SK-N-SH (cell line): Measurements from ENCODE around the gene CLIP3. TPM values are rescaled to one million over a fixed set of nuclear protein-coding genes. Genes with fewer than 3 reads are reported as not detected.

ENCODE experiments used
- CTCF ChIA-PET: fragments of 300-600, 350-600 bp; formaldehyde crosslinking; extraction: SDS; loops from one replicate; lab custom pipeline; 2021; lab: Yijun Ruan, JAX
- POLR2A ChIA-PET: fragments of 350-600 bp; sonication (Branson Sonifier 250); formaldehyde crosslinking; extraction: SDS; loops from one replicate; lab custom pipeline; 2020; ENCODE audit warnings: antibody characterized with exemption, inconsistent platforms; lab: Yijun Ruan, JAX
- DNase-seq: peaks from one replicate; pipeline ENCODE4 v3.0.0; 2012
- H2AFZ ChIP-seq: fragments of 200-600 bp; sonication (generic); 2 replicates; pipeline ENCODE4 v1.8.1; 2016; ENCODE audit warnings: antibody characterized with exemption, mild to moderate bottlenecking, low read depth
- H3F3A ChIP-seq: fragments of 200-600 bp; sonication (generic); replicated peaks from 2 replicates; pipeline ENCODE3; 2016; ENCODE audit warnings: antibody characterized with exemption, mild to moderate bottlenecking; ENCODE audit not compliant: insufficient read depth
- H3K27ac ChIP-seq, 2 experiments: fragments of 200-500 bp in 1 of 2; fragments of 200-600 bp in 1 of 2; sonication (Bioruptor generic) in 1 of 2; sonication (generic), shearing (Covaris generic) in 1 of 2; 2 replicates each; pipeline versions ENCODE4 v1.5.1 to v1.6.1; 2014 to 2016; ENCODE audit warnings: low read depth in 2 of 2, inconsistent platforms in 1 of 2, low read length in 1 of 2, mild to moderate bottlenecking in 1 of 2, mixed read lengths in 1 of 2
- H3K27me3 ChIP-seq: fragments of 200-600 bp; sonication (generic), shearing (Covaris generic); 2 replicates; pipeline ENCODE4 v1.6.1; 2016; ENCODE audit warnings: mixed run types; ENCODE audit not compliant: insufficient read depth
- H3K36me3 ChIP-seq, 2 experiments: fragments of 200-500 bp in 1 of 2; fragments of 200-600 bp in 1 of 2; sonication (Bioruptor generic) in 1 of 2; sonication (generic) in 1 of 2; replicated peaks in 1 of 2; 2 replicates each; pipeline versions ENCODE3 to v1.5.1; 2014 to 2016; ENCODE audit warnings: low read length in 1 of 2, mild to moderate bottlenecking in 1 of 2; ENCODE audit not compliant: insufficient read depth in 2 of 2, control insufficient read depth in 1 of 2
- H3K4me1 ChIP-seq, 2 experiments: fragments of 200-500 bp in 1 of 2; fragments of 200-600 bp in 1 of 2; sonication (Bioruptor generic) in 1 of 2; sonication (generic), shearing (Covaris generic) in 1 of 2; 2 replicates each; pipeline versions ENCODE4 v1.5.1 to v1.6.1; 2014 to 2016; ENCODE audit warnings: low read depth in 1 of 2, low read length in 1 of 2, mixed run types in 1 of 2; ENCODE audit not compliant: insufficient read depth in 2 of 2, control insufficient read depth in 1 of 2
- H3K4me2 ChIP-seq: fragments of 200-600 bp; sonication (generic), shearing (Covaris generic); 2 replicates; pipeline ENCODE4 v1.6.1; 2017; ENCODE audit warnings: mixed run types
- H3K4me3 ChIP-seq, 2 experiments: fragments of 200-500 bp in 1 of 2; fragments of 200-600 bp in 1 of 2; sonication (Bioruptor generic) in 1 of 2; sonication (generic), shearing (Covaris generic) in 1 of 2; 2 replicates each; pipeline versions ENCODE4 v1.5.1 to v1.8.1; 2014 to 2016; ENCODE audit warnings: low read depth in 2 of 2, inconsistent platforms in 1 of 2, low read length in 1 of 2, mild to moderate bottlenecking in 1 of 2, mixed read lengths in 1 of 2, moderate library complexity in 1 of 2
- H3K79me2 ChIP-seq: fragments of 200-600 bp; sonication (generic); 2 replicates; pipeline ENCODE4 v1.8.1; 2017; ENCODE audit warnings: mild to moderate bottlenecking; ENCODE audit not compliant: insufficient read depth
- H3K9ac ChIP-seq: fragments of 200-600 bp; sonication (generic); 2 replicates; pipeline ENCODE4 v1.6.1; 2017; ENCODE audit warnings: mixed run types
- H3K9me2 ChIP-seq: fragments of 200-600 bp; sonication (generic); 2 replicates; pipeline ENCODE4 v1.6.1; 2017; ENCODE audit warnings: mixed run types
- H3K9me3 ChIP-seq: fragments of 200-600 bp; sonication (generic); 2 replicates; pipeline ENCODE4 v1.6.1; 2017; ENCODE audit warnings: mixed run types, mild to moderate bottlenecking, moderate library complexity
- H4K20me1 ChIP-seq: fragments of 200-600 bp; sonication (generic); 2 replicates; pipeline ENCODE4 v1.6.1; 2017; ENCODE audit warnings: mild to moderate bottlenecking, mixed run types; ENCODE audit not compliant: insufficient read depth
- CHD2 ChIP-seq: fragments of 150-350 bp; IDR thresholded peaks from 2 replicates; pipeline ENCODE4 v1.6.1; 2018; ENCODE audit warnings: low read length; ENCODE audit not compliant: partially characterized antibody
- ELF1 ChIP-seq: IDR thresholded peaks from 2 replicates; pipeline ENCODE4 v1.4.0; 2012
- EP300 ChIP-seq, 2 experiments: IDR thresholded peaks; 2 replicates each; pipeline versions ENCODE4 v1.4.0 to v1.6.1; 2012; ENCODE audit warnings: borderline replicate concordance in 1 of 2, low read depth in 1 of 2, low read length in 1 of 2
- EZH2phosphoT487 ChIP-seq: fragments of 200-600 bp; sonication (generic); IDR thresholded peaks from 2 replicates; pipeline ENCODE4 v1.6.1; 2017; ENCODE audit warnings: low read depth, mixed run types, mild to moderate bottlenecking, antibody characterized with exemption, moderate library complexity, borderline replicate concordance
- FOXJ3 ChIP-seq: sonication (generic); formaldehyde crosslinking; IDR thresholded peaks from 2 replicates; pipeline ENCODE4 v1.5.1; 2020; ENCODE audit warnings: mild to moderate bottlenecking, missing genetic modification reagents
- MAX ChIP-seq: IDR thresholded peaks from 2 replicates; pipeline ENCODE4 v1.4.0; 2012; ENCODE audit warnings: low read depth
- NFIC ChIP-seq: IDR thresholded peaks from 2 replicates; pipeline ENCODE4 v1.4.0; 2012; ENCODE audit warnings: borderline replicate concordance
- NRF1 ChIP-seq: IDR thresholded peaks from 2 replicates; pipeline ENCODE4 v1.6.1; 2012; ENCODE audit warnings: low read depth, mild to moderate bottlenecking, low read length
- PBX3 ChIP-seq: IDR thresholded peaks from 2 replicates; pipeline ENCODE4; 2012
- POLR2AphosphoS5 ChIP-seq: IDR thresholded peaks from 2 replicates; pipeline ENCODE4 v1.6.1; 2012; ENCODE audit warnings: low read depth, low read length
- RCOR1 ChIP-seq: fragments of 150-350 bp; IDR thresholded peaks from 2 replicates; pipeline ENCODE4 v1.6.1; 2017; ENCODE audit warnings: antibody characterized with exemption, low read length
- REST ChIP-seq: IDR thresholded peaks from 2 replicates; pipeline ENCODE4 v1.6.1; 2012; ENCODE audit warnings: mild to moderate bottlenecking, low read depth, low read length, moderate library complexity
- RXRA ChIP-seq: IDR thresholded peaks from 2 replicates; pipeline ENCODE4 v1.4.0; 2012; ENCODE audit warnings: low read depth, mild to moderate bottlenecking, borderline replicate concordance
- USF2 ChIP-seq: fragments of 150-350 bp; IDR thresholded peaks from 2 replicates; pipeline ENCODE4 v1.6.1; 2017; ENCODE audit warnings: antibody characterized with exemption, low read length, low read depth, borderline replicate concordance
- YY1 ChIP-seq: IDR thresholded peaks from 2 replicates; pipeline ENCODE4 v1.4.0; 2012; ENCODE audit warnings: low read depth, mild to moderate bottlenecking
- ZBTB33 ChIP-seq: IDR thresholded peaks from 2 replicates; pipeline ENCODE4 v1.4.0; 2012; ENCODE audit warnings: low read depth, borderline replicate concordance
- WGBS: methylation state at CpG from one replicate; pipeline ENCODE4 v1.1.6; 2017; ENCODE audit warnings: low lambda C conversion rate; 5-methylcytosine and 5-hydroxymethylcytosine counted together
- polyA plus RNA-seq, 3 experiments: library from polyadenylated mRNA; depleted of rRNA; stranded (reverse); fragments of >200 nt; gene quantifications; 2 replicates each; pipeline ENCODE4 v1.2.3, GENCODE V29; 2012

Gene CLIP3
- polyA plus RNA-seq, 1 of the 3 experiments (the other 2 are of a cell fraction) = 13.1 TPM

- Histone ChIP-seq H3K9ac (no peak overlapping the region), H3F3A (no peaks in the 10 kb centered on the region), H3K36me3 (no peaks in the 10 kb centered on the region), H3K79me2 (peaks cover under 1% of the 10 kb centered on the region; the same call in 1 of the 2 replicates), H3K27me3 (no peaks in the 10 kb centered on the region), H3K4me1 (peaks cover 0 to 15% of the 10 kb centered on the region in 2 experiments; a peak in 1 of 4 replicates), H4K20me1 (no peaks in the 10 kb centered on the region), H3K9me3 (no peaks in the 10 kb centered on the region), H2AFZ (no peak overlapping the region), H3K4me2 (no peak overlapping the region), H3K9me2 (no peaks in the 10 kb centered on the region), H3K4me3 (no peak overlapping the region), H3K27ac (no peak overlapping the region)
- POLR2A ChIA-PET = no interaction called here
- DNase-seq = no peak
- 81% methylated on average over 5 of the region's 5 CpGs for WGBS
- TF ChIP-seq EP300 (IDR thresholded peaks at IDR 0.05; ENCODE audit: borderline replicate concordance in 1 of 2, low read depth in 1 of 2, low read length in 1 of 2) (no peak), REST (no peak), RCOR1 (no peak), ZBTB33 (no peak), CHD2 (no peak), RXRA (no peak), EZH2phosphoT487 (no peak), NFIC (no peak), YY1 (no peak), NRF1 (no peak), POLR2AphosphoS5 (no peak), PBX3 (no peak), ELF1 (no peak), USF2 (no peak), MAX (no peak), FOXJ3 (CRISPR knock-in tag) (no peak)
- CTCF ChIA-PET = interaction anchor here (0.5 kb wide), 1 partner anchor 44 kb away, joined by 3 read pairs; no protein-coding TSS in a partner anchor
Observed at GRCh38 chr19:36006955-36007354, 25.7 kb downstream of the CLIP3 start.
